PC-9 (cell line): ENCODE measurements around the gene FBXO24.

Experiments used
- EZH2 ChIP-seq: fragments of 200-600 bp; sonication (generic); IDR thresholded peaks from 2 replicates; pipeline ENCODE4 v1.8.0; 2017; ENCODE audit warnings: antibody characterized with exemption, low read depth
- TF ChIP-seq, protein P1 (sequence below): fragments of 200-600 bp; sonication (generic); conservative IDR thresholded peaks from 2 replicates; pipeline ENCODE4 v1.6.1; 2017; ENCODE audit warnings: mixed run types, antibody characterized with exemption, mild to moderate bottlenecking, moderate library complexity

DNA sequence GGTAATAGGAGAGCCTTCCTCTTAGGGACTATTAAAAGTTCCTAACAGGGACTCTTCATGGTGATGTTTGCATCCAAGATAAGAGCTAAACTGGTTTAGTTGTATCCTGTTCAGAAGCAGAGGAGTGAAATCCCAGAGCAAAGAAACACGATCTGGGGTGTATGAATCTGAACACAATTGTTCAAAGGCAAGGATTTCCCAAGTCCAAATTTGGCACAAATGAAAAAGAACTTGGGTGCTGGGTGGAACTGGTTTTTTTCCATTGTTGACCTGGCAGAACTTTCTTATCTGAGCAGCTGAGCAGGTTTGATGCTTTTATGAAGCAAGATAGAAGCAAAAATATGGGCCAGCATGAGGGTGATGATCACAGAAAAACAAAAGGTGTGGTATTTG lies 41.2 kb upstream of the FBXO24 start:
- TF ChIP-seq EZH2 = no peak
- TF ChIP-seq, protein P1, sequence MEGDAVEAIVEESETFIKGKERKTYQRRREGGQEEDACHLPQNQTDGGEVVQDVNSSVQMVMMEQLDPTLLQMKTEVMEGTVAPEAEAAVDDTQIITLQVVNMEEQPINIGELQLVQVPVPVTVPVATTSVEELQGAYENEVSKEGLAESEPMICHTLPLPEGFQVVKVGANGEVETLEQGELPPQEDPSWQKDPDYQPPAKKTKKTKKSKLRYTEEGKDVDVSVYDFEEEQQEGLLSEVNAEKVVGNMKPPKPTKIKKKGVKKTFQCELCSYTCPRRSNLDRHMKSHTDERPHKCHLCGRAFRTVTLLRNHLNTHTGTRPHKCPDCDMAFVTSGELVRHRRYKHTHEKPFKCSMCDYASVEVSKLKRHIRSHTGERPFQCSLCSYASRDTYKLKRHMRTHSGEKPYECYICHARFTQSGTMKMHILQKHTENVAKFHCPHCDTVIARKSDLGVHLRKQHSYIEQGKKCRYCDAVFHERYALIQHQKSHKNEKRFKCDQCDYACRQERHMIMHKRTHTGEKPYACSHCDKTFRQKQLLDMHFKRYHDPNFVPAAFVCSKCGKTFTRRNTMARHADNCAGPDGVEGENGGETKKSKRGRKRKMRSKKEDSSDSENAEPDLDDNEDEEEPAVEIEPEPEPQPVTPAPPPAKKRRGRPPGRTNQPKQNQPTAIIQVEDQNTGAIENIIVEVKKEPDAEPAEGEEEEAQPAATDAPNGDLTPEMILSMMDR = no peak
